ENCODE data around the gene ITFG2.
"Not testable (repeated sequence)": the region's sequence is repeated elsewhere in the genome, so short reads cannot be mapped to it uniquely, and the experiment has no call there.

The ITFG2 gene

DNA sequence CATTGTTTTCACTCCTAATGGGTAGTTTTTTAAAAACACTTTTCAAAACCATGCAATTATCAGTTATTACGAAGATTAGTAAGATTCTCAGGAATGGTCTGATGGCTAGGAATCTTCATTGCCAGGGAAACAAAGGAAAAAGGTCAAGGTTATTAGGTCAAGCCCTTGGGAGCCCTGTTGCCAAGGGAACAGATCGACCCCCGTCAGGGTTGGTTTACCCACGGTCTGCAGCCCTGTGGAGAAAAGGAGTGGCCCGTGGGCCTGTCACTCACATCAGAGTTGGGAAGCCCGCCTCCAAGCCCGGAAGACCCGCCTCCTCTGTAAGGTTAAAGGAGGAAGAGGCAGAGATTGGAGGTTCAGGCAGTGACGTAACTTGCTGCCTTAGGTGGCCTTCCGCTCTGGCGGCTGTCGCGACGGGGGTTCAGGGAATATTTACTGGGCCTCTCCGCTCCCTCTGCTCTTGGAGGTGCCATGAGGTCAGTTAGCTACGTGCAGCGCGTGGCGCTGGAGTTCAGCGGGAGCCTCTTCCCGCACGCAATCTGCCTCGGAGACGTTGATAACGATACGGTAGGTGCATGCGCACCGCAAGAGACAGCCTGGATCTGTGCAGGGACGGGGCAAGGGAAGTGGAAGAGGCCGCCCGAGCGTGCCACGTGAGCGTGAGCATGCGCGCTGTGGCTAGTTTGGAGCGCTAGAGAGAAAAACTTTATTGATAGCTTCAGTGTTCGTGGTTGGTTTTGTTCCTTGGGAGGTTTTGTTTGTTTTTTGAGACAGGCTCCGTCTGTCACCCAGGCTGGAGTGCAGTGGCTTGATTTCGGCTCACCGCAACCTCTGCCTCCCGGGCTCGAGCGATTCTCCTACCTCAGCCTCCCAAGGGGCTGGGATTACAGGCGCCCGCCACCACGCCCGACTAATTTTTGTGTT, at the start of gene ITFG2:
TSS of gene ITFG2 (plus strand) at position 379 of the 924 bp plus-strand sequence. CDS start at position 472, 93 bp downstream.
- Mint-ChIP-seq H3K4me1 (peaks cover 20% of the 10 kb centered on the region), H3K27ac (peak within 1 kb of the TSS; percentile 95)
- peak; percentile 99 for ATAC-seq

DNA sequence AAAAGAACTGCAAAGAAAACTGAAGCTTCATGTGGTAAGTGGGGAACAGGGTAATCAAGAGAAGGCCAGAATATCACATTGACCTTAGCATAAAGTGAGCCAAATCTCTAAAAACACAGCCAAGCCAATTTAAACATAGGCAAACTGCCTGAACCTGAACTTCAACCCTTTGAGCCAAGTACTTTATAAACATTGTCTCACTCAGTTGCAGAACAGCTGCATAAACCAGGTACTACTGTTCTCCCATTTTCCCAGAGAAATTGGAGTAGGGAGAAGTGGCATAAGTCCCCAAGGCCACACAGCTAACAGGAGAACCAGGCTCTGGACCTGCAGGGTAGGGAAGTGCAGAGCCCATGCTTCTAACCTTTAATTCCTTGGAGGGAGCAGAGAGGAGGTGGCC, 48.1 kb upstream of the ITFG2 start:
- Mint-ChIP-seq H3K4me3 (no peak overlapping the region), H3K27ac (no peak overlapping the region), H3K9me3 (no peaks in the 10 kb centered on the region), H3K27me3 (no peaks in the 10 kb centered on the region), H3K4me1 (no peaks in the 10 kb centered on the region), H3K36me3 (peaks cover 11% of the 10 kb centered on the region)
- ATAC-seq: no peak

More for the DNA sequence above, at the start of gene ITFG2:
- Mint-ChIP-seq H3K4me3 (peak within 1 kb of the TSS; percentile 100), H3K36me3 (peaks cover 8% of the 10 kb centered on the region), H3K9me3 (no peaks in the 10 kb centered on the region), H3K27me3 (no peaks in the 10 kb centered on the region)

DNA sequence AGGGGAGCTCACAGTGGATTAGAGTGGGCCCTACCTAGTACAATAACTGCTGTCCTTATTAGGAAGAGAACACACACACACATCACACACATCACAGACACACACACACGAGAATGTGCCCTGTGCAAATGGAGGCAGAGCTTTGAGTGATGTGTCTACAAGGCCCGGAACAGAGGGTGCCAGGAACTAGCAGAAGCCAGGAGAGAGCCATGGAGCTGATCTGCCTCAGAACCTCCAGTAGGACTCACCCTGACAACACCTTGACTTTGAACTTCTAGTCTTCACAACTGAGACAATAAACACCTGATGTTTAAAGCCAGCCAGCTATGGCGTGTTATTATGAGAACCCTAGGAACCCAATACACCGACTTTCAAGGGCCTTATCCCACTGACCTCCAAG, 47.4 kb upstream of the ITFG2 start:
- no peaks in the 10 kb centered on the region for H3K9me3 Mint-ChIP-seq
- no peaks in the 10 kb centered on the region for H3K4me1 Mint-ChIP-seq
- no peak overlapping the region for H3K27ac Mint-ChIP-seq
- peaks cover 11% of the 10 kb centered on the region for H3K36me3 Mint-ChIP-seq
- no peaks in the 10 kb centered on the region for H3K27me3 Mint-ChIP-seq
- H3K4me3 Mint-ChIP-seq: no peak overlapping the region
- ATAC-seq: no peak

DNA sequence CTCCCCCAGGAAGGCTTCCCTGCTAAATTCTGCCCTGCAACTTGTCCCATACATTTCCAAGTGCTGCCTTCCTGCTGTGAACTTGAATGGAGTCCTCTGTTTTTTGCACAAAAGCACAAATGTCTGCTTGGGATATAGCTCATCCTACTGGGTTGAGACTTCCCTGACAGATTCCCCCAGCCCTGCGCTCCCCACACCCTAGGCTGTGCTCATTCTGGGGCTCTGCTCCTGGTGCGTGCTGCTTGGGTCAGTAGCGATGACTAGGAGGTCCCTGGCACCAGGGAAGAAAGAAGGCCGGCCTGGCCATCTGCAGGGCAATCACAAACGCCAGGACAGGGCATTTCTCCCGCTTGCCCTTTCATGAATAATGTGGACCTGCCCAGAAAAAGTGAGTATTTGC, 46.9 kb upstream of the ITFG2 start:
- no peaks in the 10 kb centered on the region for H3K27me3 Mint-ChIP-seq
- H3K9me3 Mint-ChIP-seq: no peaks in the 10 kb centered on the region
- peaks cover 11% of the 10 kb centered on the region for H3K36me3 Mint-ChIP-seq
- no peak overlapping the region for H3K4me3 Mint-ChIP-seq
- ATAC-seq: no peak
- no peaks in the 10 kb centered on the region for H3K4me1 Mint-ChIP-seq
- H3K27ac Mint-ChIP-seq: no peak overlapping the region

DNA sequence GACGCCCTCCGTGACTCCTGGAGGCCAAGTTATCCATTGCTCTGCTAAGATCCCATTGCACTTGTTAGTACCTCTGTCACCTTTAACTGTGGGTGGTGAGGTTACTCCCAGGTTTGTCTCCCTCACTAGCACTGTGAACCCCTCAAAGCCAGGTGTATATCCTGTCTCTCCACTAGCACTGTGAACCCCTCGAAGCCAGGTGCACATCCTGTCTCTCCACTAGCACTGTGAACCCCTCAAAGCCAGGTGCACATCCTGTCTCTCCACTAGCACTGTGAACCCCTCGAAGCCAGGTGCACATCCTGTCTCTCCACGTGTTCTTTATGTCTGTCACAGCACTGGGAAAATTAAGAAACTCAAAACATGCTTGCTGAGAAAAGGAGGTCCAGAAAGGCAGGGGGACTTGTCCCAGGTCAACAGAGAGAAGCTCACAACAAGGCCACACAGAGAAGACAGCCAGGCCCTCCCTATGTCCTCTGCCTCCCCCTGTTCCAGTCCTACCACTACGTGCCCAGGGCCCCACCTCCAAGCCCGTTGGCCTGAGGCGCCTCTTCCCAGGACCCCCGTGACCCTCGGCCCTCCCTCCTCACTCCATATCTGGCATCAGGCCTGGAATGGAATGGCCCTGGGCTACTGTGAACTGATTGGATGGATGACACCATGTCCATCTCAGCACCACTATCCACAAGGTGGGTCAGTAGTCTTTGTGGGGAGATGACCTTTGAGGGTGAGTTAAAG, 44.1 kb upstream of the ITFG2 start:
- Mint-ChIP-seq H3K36me3 (no peaks in the 10 kb centered on the region), H3K4me1 (no peaks in the 10 kb centered on the region), H3K9me3 (no peaks in the 10 kb centered on the region), H3K27me3 (no peaks in the 10 kb centered on the region), H3K27ac (no peak overlapping the region), H3K4me3 (no peak overlapping the region)
- ATAC-seq: no peak

DNA sequence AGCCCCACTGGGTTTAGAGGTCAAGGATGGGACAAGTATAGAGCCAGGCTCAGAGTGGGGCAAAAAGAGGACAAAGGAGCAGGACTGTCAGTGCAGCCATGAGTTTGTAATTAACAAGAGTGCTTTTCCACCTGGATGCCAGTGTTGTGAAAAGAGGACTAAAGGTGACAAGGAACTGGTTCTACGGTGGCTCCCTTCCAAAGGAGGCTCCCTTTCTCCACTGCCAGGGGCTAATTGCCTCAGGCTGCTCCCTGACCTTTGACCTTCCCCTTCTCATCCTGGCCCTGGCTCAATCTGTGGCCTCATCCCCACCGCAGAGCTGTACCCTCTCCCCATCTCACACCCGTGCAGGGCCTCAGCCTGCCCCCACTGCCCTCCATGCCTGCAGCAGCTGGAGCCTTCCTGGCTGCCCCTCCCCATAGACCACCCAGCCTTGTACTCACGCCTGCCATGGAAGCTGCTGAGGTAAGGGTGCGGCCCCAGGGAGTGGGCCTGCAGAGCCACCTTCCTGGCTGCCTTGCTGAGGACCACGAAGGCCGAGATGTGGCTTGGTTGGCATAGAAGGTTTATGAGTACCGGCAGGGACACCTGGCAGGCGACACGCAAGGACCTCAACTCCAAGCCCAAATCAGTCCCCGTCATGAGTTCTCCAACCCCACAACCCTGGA, 42.5 kb upstream of the ITFG2 start:
- no peaks in the 10 kb centered on the region for H3K4me1 Mint-ChIP-seq
- no peaks in the 10 kb centered on the region for H3K36me3 Mint-ChIP-seq
- no peak for ATAC-seq
- no peaks in the 10 kb centered on the region for H3K9me3 Mint-ChIP-seq
- no peaks in the 10 kb centered on the region for H3K27me3 Mint-ChIP-seq
- no peak overlapping the region for H3K27ac Mint-ChIP-seq
- H3K4me3 Mint-ChIP-seq: no peak overlapping the region

DNA sequence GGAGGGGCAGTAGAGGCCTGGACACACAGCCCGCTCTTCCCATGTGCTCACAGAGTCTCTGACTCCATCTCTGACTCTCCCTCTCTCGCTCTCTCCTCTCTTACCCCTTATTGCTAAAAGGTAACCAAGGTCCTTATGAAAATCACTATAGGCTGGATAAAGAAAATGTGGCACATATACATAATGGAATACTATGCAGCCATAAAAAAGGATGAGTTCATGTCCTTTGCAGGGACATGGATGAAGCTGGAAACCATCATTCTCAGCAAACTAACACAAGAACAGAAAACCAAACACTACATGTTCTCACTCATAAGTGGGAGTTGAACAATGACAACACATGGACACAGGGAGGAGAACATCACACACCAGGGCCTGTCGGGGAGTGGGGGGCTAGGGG, 41.9 kb upstream of the ITFG2 start:
- not testable (repeated sequence) for ATAC-seq, H3K4me1 Mint-ChIP-seq, H3K4me3 Mint-ChIP-seq, H3K36me3 Mint-ChIP-seq, H3K27me3 Mint-ChIP-seq, H3K27ac Mint-ChIP-seq, H3K9me3 Mint-ChIP-seq

DNA sequence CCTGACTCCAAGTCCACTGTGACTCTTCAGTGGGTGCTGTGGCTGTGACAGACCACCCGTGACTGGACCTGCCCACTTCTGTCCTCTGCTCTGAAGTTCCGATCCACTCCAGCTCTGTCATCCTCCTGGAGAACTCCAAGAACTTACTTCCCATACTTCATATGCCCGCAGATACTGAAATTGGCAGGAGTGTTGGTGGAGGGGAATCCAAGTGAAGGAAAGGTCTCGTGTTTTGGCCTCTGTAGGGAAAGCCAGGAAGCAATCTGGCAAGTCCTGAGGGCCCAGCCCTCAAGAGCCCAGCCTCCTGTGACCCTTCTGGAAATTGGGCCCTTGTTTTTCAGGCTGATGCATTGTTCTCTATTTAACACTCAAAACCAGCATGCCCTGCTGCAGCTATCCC, 40.1 kb upstream of the ITFG2 start:
- H3K9me3 Mint-ChIP-seq: no peaks in the 10 kb centered on the region
- H3K4me3 Mint-ChIP-seq: no peak overlapping the region
- H3K4me1 Mint-ChIP-seq: no peaks in the 10 kb centered on the region
- H3K27me3 Mint-ChIP-seq: no peaks in the 10 kb centered on the region
- no peak for ATAC-seq
- no peak overlapping the region for H3K27ac Mint-ChIP-seq
- no peaks in the 10 kb centered on the region for H3K36me3 Mint-ChIP-seq

DNA sequence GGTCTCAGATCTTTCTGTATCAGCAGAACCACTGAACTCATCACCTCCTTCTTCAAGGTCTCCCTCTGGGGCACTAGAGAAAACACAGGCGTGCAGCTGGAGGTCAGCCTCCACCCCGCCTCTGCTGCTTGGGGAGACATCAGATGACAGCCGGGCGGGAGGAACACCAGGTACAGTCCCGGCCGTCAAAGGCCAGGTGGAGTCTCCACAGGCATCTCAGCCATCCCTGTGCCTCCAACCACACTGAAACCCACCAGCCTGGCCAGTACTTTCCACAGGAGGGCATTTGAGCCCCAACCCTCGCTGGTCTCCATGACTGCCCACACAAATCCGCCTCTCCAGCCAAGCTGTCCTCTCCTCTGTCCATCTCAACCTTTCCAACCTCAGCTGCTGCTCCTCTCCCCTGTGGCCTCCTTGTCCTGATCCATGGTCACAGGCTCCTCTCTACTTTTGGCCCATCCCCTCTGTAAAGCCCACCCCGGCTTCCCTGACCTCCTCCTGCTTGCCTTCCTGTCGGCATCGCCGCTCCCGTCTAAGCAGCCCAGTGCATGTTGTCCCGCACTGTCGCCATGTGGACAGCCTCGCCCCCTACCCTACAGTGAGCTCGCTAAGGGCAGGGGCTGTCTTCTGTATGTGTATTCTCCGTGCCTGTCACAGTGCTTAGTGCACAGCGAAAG, 39.1 kb upstream of the ITFG2 start:
- no peak for ATAC-seq
- no peaks in the 10 kb centered on the region for H3K9me3 Mint-ChIP-seq
- H3K36me3 Mint-ChIP-seq: no peaks in the 10 kb centered on the region
- H3K4me3 Mint-ChIP-seq: no peak overlapping the region
- H3K4me1 Mint-ChIP-seq: peaks cover 5% of the 10 kb centered on the region
- no peak overlapping the region for H3K27ac Mint-ChIP-seq
- H3K27me3 Mint-ChIP-seq: no peaks in the 10 kb centered on the region

DNA sequence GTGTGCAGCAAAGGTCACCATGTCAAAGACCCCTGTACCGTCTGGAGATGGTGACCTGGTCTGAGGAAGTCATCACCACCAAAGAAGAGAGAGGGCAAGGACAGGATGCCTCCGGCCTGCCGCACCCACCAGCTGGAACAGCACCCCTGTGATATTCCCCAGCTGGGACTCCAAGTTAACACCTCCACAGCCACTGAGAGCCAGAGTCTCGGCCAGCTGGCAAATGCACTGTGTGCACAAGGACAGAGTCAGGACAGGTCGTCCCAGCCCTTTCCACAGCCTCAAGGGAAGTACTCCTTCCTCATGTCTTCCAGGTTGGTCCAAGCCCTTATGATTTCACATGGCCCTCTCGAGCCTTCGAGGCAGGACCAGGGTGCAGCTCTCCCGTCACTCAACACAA, 37.0 kb upstream of the ITFG2 start:
- no peak overlapping the region for H3K27ac Mint-ChIP-seq
- no peaks in the 10 kb centered on the region for H3K27me3 Mint-ChIP-seq
- H3K36me3 Mint-ChIP-seq: no peaks in the 10 kb centered on the region
- H3K4me1 Mint-ChIP-seq: peaks cover 5% of the 10 kb centered on the region
- no peaks in the 10 kb centered on the region for H3K9me3 Mint-ChIP-seq
- no peak overlapping the region for H3K4me3 Mint-ChIP-seq
- no peak for ATAC-seq

DNA sequence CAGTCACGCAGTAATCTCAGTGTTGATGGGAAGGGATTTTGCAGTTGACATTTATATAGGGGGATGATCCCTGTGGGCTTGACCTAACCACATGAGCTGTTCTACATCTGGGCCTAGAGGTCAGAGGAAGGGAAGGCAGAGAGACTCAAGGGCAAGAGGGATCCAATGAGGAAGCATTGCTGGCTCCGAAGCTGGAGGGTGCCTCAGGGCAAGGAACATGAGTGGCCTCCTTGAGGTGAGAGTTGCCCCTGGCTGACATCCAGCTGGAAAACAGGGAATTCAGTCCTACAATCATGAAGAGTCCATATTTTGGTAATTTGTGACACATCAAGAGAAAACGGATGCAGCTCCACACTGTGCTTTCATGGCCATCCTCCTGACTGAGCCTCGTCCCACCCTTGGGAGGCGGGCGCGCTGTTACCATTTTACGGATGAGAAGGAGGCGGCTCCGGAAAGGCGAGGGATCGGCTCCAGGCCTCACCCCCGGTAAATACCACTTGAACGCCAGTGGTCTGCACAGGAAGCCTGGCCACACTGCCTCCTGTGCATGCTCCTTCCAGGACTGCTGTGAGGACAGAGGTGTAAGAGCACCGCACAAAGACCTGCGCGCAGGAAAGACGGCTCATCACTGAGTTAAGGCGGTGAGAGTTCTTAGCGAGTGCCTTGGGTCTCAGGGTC, 36.2 kb upstream of the ITFG2 start:
- Mint-ChIP-seq H3K9me3 (no peaks in the 10 kb centered on the region), H3K36me3 (no peaks in the 10 kb centered on the region), H3K27ac (no peak overlapping the region), H3K4me1 (peaks cover 5% of the 10 kb centered on the region), H3K27me3 (no peaks in the 10 kb centered on the region), H3K4me3 (no peak overlapping the region)
- no peak for ATAC-seq

DNA sequence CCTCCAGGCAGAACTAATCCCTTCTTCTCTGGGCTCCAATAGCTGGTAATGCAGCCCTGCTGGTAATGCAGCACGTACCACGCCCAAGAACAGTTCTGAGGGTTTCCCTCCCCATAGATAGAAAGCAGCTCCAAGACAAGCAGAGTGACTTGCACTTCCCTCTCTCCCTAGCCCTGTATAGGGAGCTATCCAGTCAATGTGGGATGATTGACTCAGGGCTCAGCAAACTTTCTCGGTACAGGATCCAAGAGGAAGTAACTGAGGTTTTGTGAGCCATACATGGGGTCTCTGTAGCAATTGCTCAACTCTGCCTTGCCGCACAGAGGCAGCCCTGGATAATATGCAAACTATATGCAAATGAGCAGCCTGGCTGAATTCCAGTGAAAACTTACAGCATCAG, 33.2 kb upstream of the ITFG2 start:
- Mint-ChIP-seq H3K9me3 (no peaks in the 10 kb centered on the region), H3K36me3 (no peaks in the 10 kb centered on the region), H3K4me3 (no peak overlapping the region), H3K4me1 (peaks cover 15% of the 10 kb centered on the region), H3K27ac (no peak overlapping the region), H3K27me3 (peaks cover 14% of the 10 kb centered on the region)
- ATAC-seq: no peak

DNA sequence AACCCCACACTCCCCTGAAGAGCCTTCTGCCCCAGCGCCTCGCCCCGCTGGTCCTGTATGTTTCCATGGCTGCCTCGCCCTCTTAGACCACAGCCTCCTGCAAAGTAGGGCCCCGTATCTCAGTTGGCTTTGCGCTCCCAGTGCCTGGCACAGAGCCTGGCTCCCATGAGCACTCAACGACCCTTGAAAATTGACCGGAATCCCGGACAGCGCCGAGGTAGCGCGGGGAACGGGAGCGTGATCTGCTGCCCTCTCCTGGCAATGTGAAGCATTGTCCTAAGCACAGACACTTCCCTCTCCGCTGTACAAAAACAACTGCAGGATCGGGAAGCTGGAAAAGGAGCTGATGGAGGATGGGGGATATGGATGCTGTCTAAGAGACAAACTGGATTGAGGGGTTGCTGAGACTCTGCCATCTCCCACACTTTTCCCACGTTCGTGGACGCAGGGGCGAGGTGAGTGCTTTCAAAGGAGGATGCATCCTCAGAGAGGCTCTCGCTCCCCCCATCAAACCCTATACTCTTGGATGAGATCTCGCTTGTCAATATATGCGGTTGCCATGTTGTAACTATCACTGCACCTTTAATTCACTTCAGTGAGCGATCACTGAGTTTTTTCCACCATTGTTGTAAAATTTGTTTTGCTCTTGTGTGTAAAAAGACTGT, 28.4 kb upstream of the ITFG2 start:
- ATAC-seq: peak; percentile 75
- Mint-ChIP-seq H3K36me3 (no peaks in the 10 kb centered on the region), H3K4me1 (peaks cover 12% of the 10 kb centered on the region), H3K27me3 (peaks cover 16% of the 10 kb centered on the region), H3K4me3 (peak overlapping the region; percentile 74), H3K9me3 (no peaks in the 10 kb centered on the region), H3K27ac (no peak overlapping the region)

DNA sequence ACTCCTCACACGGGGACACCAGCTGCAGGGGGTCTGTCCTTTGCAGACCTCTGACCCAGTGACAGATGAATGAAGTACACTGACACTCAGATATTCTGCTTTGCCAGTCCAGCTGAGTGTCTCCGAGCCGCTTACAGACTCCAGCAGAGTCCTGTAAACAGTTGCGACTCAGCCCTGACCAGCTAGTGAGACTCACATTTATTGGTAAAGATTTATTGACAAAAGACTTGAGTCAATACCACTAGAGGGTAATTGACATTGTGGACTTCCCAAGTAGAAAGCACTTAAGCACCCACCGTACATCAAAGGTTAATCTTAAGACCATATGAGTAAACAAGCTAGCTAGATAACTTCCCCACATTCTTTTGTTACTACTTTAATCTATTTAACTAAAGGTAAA, 27.5 kb upstream of the ITFG2 start:
- Mint-ChIP-seq H3K4me1 (peaks cover 12% of the 10 kb centered on the region), H3K4me3 (no peak overlapping the region), H3K27ac (no peak overlapping the region), H3K27me3 (peaks cover 16% of the 10 kb centered on the region), H3K9me3 (no peaks in the 10 kb centered on the region), H3K36me3 (no peaks in the 10 kb centered on the region)
- no peak for ATAC-seq

Data from stimulated activated memory B cell treated with anti-CD40 and anti-IgM and Interleukin-4, amounts not matched to agents 10 μg/mL and 1 μg/mL and 100 μg/mL, for 72 hours (primary cell).